Vagina (tissue), 2 donors: Measurements from ENCODE around the gene SPDYE3.
"Not testable (repeated sequence)": the region's sequence is repeated elsewhere in the genome, so short reads cannot be mapped to it uniquely, and the experiment has no call there.

Source experiments
- CTCF ChIP-seq, 3 experiments: fragments of 450-650 bp in 2 of 3; fragments of 200-600 bp in 1 of 3; sonication (generic) in 1 of 3; IDR thresholded peaks; one replicate each; pipeline ENCODE4 v1.5.1; 2017 to 2019; ENCODE audit warnings: antibody characterized with exemption in 3 of 3, mild to moderate bottlenecking in 2 of 3, moderate library complexity in 2 of 3
- POLR2A ChIP-seq, 2 donors: fragments of 450-650 bp; IDR thresholded peaks; one replicate each; pipeline ENCODE4 v1.6.1; 2017; ENCODE audit warnings: antibody characterized with exemption in 2 of 2, mild to moderate bottlenecking in 2 of 2, moderate library complexity in 2 of 2
- POLR2AphosphoS5 ChIP-seq, 2 donors: sonication (generic); formaldehyde crosslinking; IDR thresholded peaks; one replicate each; pipeline ENCODE4 v1.9.0; 2017; ENCODE audit warnings: antibody characterized with exemption in 2 of 2, mild to moderate bottlenecking in 2 of 2, low read depth in 1 of 2; ENCODE audit not compliant: insufficient read depth in 1 of 2

GRCh38 chr7:100324194-100324593, 16.7 kb downstream of the SPDYE3 start:
- TF ChIP-seq POLR2AphosphoS5 (IDR thresholded peaks at IDR 0.05; ENCODE audit: insufficient read depth in 1 of 2, low read depth in 1 of 2); CTCF (IDR thresholded peaks at IDR 0.05); POLR2A (IDR thresholded peaks at IDR 0.05): not testable (repeated sequence)
